Left lung (tissue), 14 donors: ENCODE results near the gene MYOCOS. TPM values are rescaled to one million over a fixed set of nuclear protein-coding genes. Genes with fewer than 3 reads are reported as not detected.

ENCODE experiments used
- ATAC-seq: fragments of 200-7000 bp; cut with Tn5 transposase; one replicate; pipeline ENCODE4 v1.9.1; 2020; ENCODE audit warnings: moderate library complexity
- DNase-seq, 4 donors: peaks; one replicate each; pipeline ENCODE4 v3.0.0-alpha.2; 2013 to 2020
- H3K27ac ChIP-seq, 2 donors: fragments of 200-600 bp; sonication (generic) in 1 of 2; one replicate each; pipeline versions ENCODE4 v1.5.0 to v1.8.0; 2020 to 2021
- H3K27me3 ChIP-seq, 2 donors: fragments of 200-600 bp; sonication (generic) in 1 of 2; one replicate each; pipeline versions ENCODE4 v1.5.0 to v1.8.0; 2020 to 2021
- H3K36me3 ChIP-seq, 2 donors: fragments of 200-600 bp; sonication (generic) in 1 of 2; one replicate each; pipeline versions ENCODE4 v1.5.0 to v1.8.0; 2020 to 2021
- H3K4me1 ChIP-seq, 2 donors: fragments of 200-600 bp; one replicate each; pipeline ENCODE4 v1.8.0; 2021
- H3K4me3 ChIP-seq, 2 donors: fragments of 200-600 bp; sonication (generic) in 1 of 2; one replicate each; pipeline versions ENCODE4 v1.5.0 to v1.8.0; 2020 to 2021; ENCODE audit warnings: mild to moderate bottlenecking in 1 of 2
- H3K9me3 ChIP-seq, 2 donors: fragments of 200-600 bp; sonication (generic) in 1 of 2; one replicate each; pipeline versions ENCODE4 v1.5.0 to v1.8.0; 2020 to 2021
- intact Hi-C, 2 donors: fragments of 100-400 bp; cut with DNase I; formaldehyde crosslinking; loops; one replicate each; pipeline versions ENCODE4 v1.11.2 to v1.14.2; 2022
- long read RNA-seq, 12 donors: library from polyadenylated mRNA in 2 of 12; unstranded in 2 of 12; transcript quantifications; one replicate each; pipeline ENCODE4 v2.0.0 and lab custom pipeline, GENCODE V29; 2019 to 2026
- polyA plus RNA-seq, 6 donors: library from polyadenylated mRNA; unstranded; fragments of 120-200 nt; gene quantifications; one replicate each; pipeline ENCODE4 v1.2.1, GENCODE V29; 2013; ENCODE audit not compliant: insufficient read length in 6 of 6
- total RNA-seq, 2 donors: library from RNA; stranded (reverse); fragmentation: NEBNext Ultra II Directional; extraction: Animal tissue kit (Norgen Biotek cat#: 25700); gene quantifications; one replicate each; pipeline ENCODE4 v1.2.1, GENCODE V29; 2021
- TF ChIP-seq, protein P1 (sequence below), 2 donors: fragments of 200-600 bp; sonication (generic) in 1 of 2; IDR thresholded peaks; one replicate each; pipeline versions ENCODE4 v1.5.0 to v1.8.0; 2021; ENCODE audit warnings: antibody characterized with exemption in 2 of 2
- donor health status: DM: no; HTN: yes; CAD: no.
- donor health status: DM: no; HTN: no; CAD: no.

MYOCOS gene, protein sequence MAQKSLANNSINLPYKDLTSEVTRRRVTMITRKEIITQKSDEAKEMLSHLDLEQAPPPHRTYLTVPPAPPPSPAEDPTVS
- total RNA-seq (not detected), polyA plus RNA-seq (under 1 TPM; 0.13 to 0.31 (median 0.18) TPM)
- long read RNA-seq, donor 1, result 0 reads
- long read RNA-seq, donor 2, result 0 reads
- long read RNA-seq, donor 3, result 0 reads
- long read RNA-seq, donor 4, result 0 reads
- long read RNA-seq, donor 5, result 0 reads
- long read RNA-seq, donor 6, result 0 reads
- long read RNA-seq, donor 7, result 0 reads
- long read RNA-seq, donor 8, result 0 reads
- long read RNA-seq, donor 9, result 0 reads
- long read RNA-seq, donor 10, result 0 reads
- long read RNA-seq, donor 11, result 0 reads
- long read RNA-seq, donor 12, result 0 reads

DNA sequence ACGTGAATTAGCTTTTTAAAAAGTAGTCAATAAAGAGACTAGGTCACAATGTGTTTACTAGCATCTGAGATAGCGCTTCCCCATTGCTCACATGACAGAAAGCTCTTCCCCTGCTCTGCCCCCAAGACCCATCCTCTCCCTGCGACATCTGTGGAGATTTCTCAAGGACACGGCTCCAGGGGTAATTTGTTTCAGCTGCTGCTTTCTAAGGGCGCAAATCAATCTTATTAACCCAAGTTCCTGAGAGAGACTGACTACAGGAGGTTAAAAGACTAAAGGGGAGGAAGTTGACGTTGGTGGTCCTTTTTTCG lies at the start of gene MYOCOS:
Gene MYOCOS (plus strand): TSS at position 92 of the 311 bp plus-strand sequence. CDS start 1,641 bp downstream, outside the sequence.
- Histone ChIP-seq H3K36me3 (no peaks in the 10 kb centered on the region), H3K4me3 (no peak within 1 kb of the TSS), H3K27me3 (no peaks in the 10 kb centered on the region), H3K9me3 (no peaks in the 10 kb centered on the region), H3K4me1 (no peaks in the 10 kb centered on the region), H3K27ac (no peak within 1 kb of the TSS)
- TF ChIP-seq, protein P1, sequence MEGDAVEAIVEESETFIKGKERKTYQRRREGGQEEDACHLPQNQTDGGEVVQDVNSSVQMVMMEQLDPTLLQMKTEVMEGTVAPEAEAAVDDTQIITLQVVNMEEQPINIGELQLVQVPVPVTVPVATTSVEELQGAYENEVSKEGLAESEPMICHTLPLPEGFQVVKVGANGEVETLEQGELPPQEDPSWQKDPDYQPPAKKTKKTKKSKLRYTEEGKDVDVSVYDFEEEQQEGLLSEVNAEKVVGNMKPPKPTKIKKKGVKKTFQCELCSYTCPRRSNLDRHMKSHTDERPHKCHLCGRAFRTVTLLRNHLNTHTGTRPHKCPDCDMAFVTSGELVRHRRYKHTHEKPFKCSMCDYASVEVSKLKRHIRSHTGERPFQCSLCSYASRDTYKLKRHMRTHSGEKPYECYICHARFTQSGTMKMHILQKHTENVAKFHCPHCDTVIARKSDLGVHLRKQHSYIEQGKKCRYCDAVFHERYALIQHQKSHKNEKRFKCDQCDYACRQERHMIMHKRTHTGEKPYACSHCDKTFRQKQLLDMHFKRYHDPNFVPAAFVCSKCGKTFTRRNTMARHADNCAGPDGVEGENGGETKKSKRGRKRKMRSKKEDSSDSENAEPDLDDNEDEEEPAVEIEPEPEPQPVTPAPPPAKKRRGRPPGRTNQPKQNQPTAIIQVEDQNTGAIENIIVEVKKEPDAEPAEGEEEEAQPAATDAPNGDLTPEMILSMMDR (IDR thresholded peaks at IDR 0.05), result no peak
- no peak for DNase-seq
- ATAC-seq, result no peak
- intact Hi-C loops, result no loop called here

DNA sequence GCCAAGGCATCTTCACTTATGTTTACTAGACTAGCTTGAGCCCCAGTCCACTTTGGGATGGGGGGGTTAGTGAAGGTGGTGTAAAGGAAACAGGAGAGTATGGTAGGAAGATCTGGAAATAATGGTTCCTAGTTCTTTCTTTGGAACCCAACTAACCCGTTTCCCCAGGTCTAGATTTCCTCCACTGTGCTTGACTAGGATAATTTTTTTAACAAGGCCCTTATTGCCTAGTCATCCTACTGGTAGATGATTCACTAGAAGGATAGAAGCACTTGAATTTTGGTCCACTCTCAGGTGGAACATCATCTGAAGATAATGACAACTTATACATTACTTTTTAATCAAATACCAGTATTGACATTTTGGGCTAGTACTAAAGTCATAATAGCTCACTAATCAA lies 45.9 kb upstream of the MYOCOS start:
- DNase-seq, result no peak
- peaks cover 0 to 99% of the 10 kb centered on the region in 2 donors for H3K36me3 ChIP-seq
- no peaks in the 10 kb centered on the region for H3K9me3 ChIP-seq
- intact Hi-C loops, result no loop called here
- H3K27me3 ChIP-seq, result no peaks in the 10 kb centered on the region
- ATAC-seq, result no peak
- H3K27ac ChIP-seq, result no peak overlapping the region
- no peak overlapping the region for H3K4me3 ChIP-seq
- no peaks in the 10 kb centered on the region for H3K4me1 ChIP-seq
- TF ChIP-seq, protein P1 (IDR thresholded peaks at IDR 0.05), result no peak

DNA sequence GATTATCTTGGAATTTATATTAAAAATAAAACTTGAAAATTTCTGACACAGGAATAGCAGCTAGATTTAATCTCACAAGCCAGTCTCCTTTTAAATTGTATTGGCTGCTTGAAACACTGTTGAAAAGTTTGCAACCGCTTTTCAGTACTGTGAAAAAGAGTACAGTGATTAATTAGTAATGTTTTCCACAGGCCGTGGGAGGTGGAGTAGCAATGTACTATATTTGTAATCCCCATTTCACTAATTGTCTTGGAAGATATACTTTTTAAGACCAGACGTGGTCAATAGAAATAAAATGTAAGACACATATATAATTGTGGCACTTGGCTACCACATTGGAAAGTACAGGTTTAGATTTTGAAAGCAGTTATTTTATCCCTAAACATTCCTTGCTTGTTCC lies 40.8 kb upstream of the MYOCOS start:
- Histone ChIP-seq H3K4me3 (no peak overlapping the region), H3K4me1 (no peaks in the 10 kb centered on the region), H3K9me3 (no peaks in the 10 kb centered on the region), H3K27me3 (no peaks in the 10 kb centered on the region), H3K27ac (no peak overlapping the region), H3K36me3 (peaks cover 0 to 100% of the 10 kb centered on the region in 2 donors)
- TF ChIP-seq, protein P1 (IDR thresholded peaks at IDR 0.05), result no peak
- DNase-seq (no peak), ATAC-seq (no peak)
- intact Hi-C loops, result loop anchor here in 1 of 2 donors (10.0 kb wide), 1 partner anchor 46 kb away; no protein-coding TSS in a partner anchor

DNA sequence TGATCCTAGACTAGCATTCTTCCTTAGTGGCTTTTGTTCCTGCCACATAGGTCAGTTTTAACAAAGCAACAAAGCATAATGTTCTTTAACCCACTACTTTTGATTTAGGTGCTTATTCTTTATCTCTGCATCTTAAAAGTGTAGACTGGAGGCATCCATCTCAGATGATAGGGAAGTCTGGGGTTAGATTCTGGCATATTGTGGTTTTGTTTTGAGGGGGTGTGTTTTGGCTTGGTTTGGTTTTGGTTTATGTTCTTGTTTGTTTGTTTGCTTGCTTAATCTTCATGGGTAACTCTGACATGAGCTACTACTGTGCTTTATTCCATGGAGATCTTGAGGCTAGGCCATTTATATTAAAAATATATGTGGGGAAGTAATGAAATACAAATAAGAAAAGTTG lies 40.3 kb upstream of the MYOCOS start:
- intact Hi-C loops, result loop anchor here in 1 of 2 donors (10.0 kb wide), 1 partner anchor 47 kb away; no protein-coding TSS in a partner anchor
- H3K27ac ChIP-seq, result no peak overlapping the region
- DNase-seq, result no peak
- no peaks in the 10 kb centered on the region for H3K27me3 ChIP-seq
- H3K9me3 ChIP-seq, result no peaks in the 10 kb centered on the region
- no peak overlapping the region for H3K4me3 ChIP-seq
- TF ChIP-seq, protein P1 (IDR thresholded peaks at IDR 0.05), result no peak
- no peaks in the 10 kb centered on the region for H3K4me1 ChIP-seq
- peaks cover 0 to 100% of the 10 kb centered on the region in 2 donors for H3K36me3 ChIP-seq
- ATAC-seq, result no peak

DNA sequence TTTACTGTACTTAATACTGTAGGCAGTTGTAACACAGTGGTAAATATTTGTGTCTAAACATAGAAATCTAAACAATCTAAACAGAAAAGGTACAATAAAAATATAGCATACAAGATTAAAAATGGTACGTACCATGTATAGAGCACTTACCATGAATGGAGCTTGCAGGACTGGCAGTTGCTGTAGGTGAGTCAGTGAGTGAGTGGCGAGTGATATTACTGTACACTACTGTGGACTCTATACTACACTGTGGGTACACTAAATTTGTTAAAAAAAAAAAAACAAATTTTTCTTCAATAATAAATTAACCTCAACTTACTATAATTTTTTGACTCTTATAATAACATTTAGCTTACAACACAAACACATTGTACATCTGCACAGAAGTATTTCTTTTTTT lies 39.5 kb upstream of the MYOCOS start:
- peaks cover 0 to 100% of the 10 kb centered on the region in 2 donors for H3K36me3 ChIP-seq
- no peaks in the 10 kb centered on the region for H3K9me3 ChIP-seq
- no peak overlapping the region for H3K4me3 ChIP-seq
- H3K27me3 ChIP-seq, result no peaks in the 10 kb centered on the region
- no peak overlapping the region for H3K27ac ChIP-seq
- TF ChIP-seq, protein P1 (IDR thresholded peaks at IDR 0.05), result no peak
- no peak for ATAC-seq
- no peaks in the 10 kb centered on the region for H3K4me1 ChIP-seq
- no peak for DNase-seq
- intact Hi-C loops, result loop anchor here in 1 of 2 donors (10.0 kb wide), 1 partner anchor 48 kb away; no protein-coding TSS in a partner anchor
